Astrocyte of the spinal cord (primary cell): Measurements from ENCODE around the gene SH3BGRL3.

ENCODE experiments used
- DNase-seq: peaks from one replicate; pipeline ENCODE4 v3.0.0; 2011; ENCODE audit warnings: low read depth, low spot score
- H3K4me3 ChIP-seq: 2 replicates; pipeline ENCODE4 v1.5.1; 2011; ENCODE audit warnings: low read depth, mild to moderate bottlenecking, low read length, moderate library complexity
- in situ Hi-C: cut with HindIII; loops from 2 replicates; pipeline ENCODE4 v1.10.0; 2017; ENCODE audit warnings: low sequenced_read_pairs
- TF ChIP-seq, protein P1 (sequence below): IDR thresholded peaks from 2 replicates; pipeline ENCODE4 v1.5.1; 2012; ENCODE audit warnings: low read depth, mild to moderate bottlenecking, low read length, inconsistent platforms

SH3BGRL3 gene

DNA sequence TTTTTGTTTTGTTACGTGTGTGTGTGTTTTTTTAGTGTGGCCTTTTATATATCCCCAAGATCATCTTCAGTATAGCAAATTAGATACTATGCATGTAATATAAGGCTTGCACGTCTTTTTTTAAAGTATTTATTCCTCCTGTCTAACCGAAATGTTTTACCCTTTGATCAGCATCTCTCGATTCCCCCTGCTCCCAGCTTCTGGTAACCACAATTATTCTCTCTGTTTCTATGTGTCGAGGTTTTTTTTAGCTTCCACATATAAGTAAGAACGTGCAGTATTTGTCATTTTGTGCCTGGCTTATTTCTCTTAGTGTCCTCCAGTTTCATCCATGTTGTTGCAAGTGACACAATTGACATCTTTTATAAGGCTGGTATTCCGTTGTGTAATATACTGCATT, 27.2 kb upstream of the SH3BGRL3 start:
- H3K4me3 ChIP-seq: no peak overlapping the region
- DNase-seq: no peak
- TF ChIP-seq, protein P1, sequence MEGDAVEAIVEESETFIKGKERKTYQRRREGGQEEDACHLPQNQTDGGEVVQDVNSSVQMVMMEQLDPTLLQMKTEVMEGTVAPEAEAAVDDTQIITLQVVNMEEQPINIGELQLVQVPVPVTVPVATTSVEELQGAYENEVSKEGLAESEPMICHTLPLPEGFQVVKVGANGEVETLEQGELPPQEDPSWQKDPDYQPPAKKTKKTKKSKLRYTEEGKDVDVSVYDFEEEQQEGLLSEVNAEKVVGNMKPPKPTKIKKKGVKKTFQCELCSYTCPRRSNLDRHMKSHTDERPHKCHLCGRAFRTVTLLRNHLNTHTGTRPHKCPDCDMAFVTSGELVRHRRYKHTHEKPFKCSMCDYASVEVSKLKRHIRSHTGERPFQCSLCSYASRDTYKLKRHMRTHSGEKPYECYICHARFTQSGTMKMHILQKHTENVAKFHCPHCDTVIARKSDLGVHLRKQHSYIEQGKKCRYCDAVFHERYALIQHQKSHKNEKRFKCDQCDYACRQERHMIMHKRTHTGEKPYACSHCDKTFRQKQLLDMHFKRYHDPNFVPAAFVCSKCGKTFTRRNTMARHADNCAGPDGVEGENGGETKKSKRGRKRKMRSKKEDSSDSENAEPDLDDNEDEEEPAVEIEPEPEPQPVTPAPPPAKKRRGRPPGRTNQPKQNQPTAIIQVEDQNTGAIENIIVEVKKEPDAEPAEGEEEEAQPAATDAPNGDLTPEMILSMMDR: no peak
- in situ Hi-C loops: no loop called here

DNA sequence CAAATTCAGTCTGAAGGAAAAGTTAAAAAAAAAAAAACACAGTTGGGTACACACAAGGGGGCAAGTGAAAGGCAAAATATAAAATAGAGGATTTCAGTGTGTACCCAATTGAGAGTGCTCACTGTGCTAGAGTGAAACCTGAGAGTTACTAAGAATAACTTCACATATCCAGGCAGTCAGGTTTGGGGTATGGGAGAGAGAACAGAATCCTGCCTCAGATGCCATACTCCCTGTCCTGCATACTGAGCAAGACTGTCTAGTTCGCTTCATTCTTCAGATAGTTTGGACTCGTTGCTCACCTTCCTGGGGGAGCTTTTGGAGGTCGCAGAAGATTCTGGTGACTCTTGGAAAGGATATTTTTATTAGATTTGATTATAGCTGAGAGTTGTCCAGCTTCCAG, 25.5 kb upstream of the SH3BGRL3 start:
- TF ChIP-seq, protein P1: no peak
- DNase-seq: no peak
- in situ Hi-C loops: no loop called here
- H3K4me3 ChIP-seq: no peak overlapping the region

DNA sequence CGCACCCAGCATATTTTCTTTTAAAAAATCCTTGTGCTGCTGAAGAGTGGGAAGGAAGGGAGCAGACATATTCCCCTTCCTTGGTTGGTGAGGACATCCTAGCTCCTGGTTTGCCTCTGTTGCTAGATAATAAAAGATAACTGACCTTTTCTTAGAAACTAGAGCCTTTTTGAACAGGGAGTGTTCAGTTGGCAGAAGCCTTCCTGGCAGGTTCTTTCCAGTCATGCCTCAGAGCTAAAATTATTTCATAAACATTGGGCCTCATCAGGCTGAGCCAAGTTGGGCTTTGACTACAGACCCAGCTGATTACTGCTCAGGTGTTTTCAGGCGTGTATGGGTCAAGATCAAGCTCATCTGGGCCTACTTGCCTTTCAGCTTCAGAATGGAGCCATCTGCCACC, 22.7 kb upstream of the SH3BGRL3 start:
- TF ChIP-seq, protein P1: no peak

DNA sequence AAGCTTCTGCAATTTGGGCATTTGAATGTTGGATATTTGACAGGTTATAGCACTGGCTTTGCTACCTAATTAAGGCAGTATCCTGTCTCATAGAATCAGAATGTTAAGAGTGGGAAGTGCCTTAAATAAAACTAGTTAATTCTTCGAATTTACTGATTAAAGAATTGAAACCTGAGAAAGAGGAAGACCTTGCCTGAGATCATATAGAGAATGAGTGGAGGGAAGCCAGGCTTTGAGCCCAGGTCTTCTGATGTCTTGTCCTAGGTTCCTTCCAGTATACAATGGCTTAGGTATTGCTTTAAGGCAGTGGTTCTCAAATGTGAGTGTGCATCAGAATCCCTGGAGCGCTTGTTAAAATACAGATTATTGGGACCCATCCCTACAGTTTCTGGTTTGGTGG, 20.9 kb upstream of the SH3BGRL3 start:
- H3K4me3 ChIP-seq: no peak overlapping the region
- TF ChIP-seq, protein P1: no peak
- no peak for DNase-seq
- in situ Hi-C loops: no loop called here

More for the DNA sequence above, 22.7 kb upstream of the SH3BGRL3 start:
- no peak overlapping the region for H3K4me3 ChIP-seq
- in situ Hi-C loops: no loop called here
- DNase-seq: no peak

DNA sequence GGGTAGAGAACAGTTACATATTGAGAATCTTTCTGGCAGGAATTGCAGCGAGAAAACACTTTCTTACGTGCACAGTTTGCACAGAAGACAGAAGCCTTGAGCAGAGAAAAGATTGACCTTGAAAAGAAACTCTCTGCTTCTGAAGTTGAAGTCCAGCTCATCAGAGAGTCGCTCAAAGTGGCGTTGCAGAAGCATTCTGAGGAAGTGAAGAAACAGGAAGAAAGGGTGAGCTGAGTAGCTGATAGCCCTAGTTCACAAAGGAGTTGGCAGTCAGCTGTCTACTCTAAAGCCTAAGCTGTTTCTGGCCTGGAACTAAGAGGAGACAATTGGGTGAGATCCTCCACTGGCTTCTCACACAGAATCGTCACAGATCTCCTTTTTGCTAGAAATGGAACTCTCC, 20.3 kb upstream of the SH3BGRL3 start:
- in situ Hi-C loops: no loop called here
- no peak overlapping the region for H3K4me3 ChIP-seq
- TF ChIP-seq, protein P1: no peak
- no peak for DNase-seq

DNA sequence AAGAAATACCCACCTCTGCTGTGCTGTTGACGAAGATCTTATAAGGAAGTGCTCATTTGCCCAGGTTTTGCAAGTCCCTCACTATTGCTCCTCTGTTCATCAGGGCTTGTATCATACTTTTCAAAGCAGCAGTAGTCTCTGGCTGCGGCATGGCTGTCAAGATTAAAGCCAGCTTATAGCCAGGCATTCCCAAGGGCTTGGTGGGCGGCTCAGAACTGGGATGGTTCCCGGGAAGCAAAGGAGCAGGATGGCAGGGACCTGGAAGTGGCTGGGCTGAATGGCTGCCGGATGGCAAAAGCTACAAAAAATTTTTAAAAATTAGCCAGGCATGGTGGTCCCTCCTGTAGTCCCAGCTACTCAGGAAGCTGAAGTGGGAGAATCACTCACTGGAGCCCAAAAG, 16.7 kb upstream of the SH3BGRL3 start:
- in situ Hi-C loops: no loop called here
- no peak overlapping the region for H3K4me3 ChIP-seq
- TF ChIP-seq, protein P1: no peak
- no peak for DNase-seq

DNA sequence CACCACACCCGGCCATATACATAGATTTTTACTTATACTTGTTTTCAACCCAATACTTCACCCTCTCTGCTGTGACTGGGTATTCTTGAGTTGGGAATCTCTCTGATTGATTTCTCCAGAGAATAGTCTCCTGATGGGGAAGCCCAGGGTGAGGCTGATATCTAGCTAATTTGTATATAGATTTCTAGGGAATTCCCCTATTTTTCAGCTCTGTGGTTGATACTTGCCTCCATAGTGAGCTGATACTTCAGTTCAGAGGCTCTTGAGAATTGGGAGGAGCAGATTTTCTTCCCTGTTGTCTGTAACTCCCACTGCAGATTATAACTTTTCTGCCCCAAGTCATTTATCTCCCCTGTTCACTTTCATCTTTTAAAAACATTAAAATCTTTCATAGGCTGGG, 14.5 kb upstream of the SH3BGRL3 start:
- TF ChIP-seq, protein P1: no peak
- no peak for DNase-seq
- H3K4me3 ChIP-seq: no peak overlapping the region
- in situ Hi-C loops: no loop called here
